IPS DF 4.7 (cell line): ENCODE data around the gene SCP2.

ENCODE experiments used
- DNase-seq: peaks from one replicate; pipeline ENCODE4 v3.0.0-alpha.2; 2013; ENCODE audit warnings: low spot score; ENCODE audit errors: extremely low read depth

SCP2 gene, protein sequence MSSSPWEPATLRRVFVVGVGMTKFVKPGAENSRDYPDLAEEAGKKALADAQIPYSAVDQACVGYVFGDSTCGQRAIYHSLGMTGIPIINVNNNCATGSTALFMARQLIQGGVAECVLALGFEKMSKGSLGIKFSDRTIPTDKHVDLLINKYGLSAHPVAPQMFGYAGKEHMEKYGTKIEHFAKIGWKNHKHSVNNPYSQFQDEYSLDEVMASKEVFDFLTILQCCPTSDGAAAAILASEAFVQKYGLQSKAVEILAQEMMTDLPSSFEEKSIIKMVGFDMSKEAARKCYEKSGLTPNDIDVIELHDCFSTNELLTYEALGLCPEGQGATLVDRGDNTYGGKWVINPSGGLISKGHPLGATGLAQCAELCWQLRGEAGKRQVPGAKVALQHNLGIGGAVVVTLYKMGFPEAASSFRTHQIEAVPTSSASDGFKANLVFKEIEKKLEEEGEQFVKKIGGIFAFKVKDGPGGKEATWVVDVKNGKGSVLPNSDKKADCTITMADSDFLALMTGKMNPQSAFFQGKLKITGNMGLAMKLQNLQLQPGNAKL

DNA sequence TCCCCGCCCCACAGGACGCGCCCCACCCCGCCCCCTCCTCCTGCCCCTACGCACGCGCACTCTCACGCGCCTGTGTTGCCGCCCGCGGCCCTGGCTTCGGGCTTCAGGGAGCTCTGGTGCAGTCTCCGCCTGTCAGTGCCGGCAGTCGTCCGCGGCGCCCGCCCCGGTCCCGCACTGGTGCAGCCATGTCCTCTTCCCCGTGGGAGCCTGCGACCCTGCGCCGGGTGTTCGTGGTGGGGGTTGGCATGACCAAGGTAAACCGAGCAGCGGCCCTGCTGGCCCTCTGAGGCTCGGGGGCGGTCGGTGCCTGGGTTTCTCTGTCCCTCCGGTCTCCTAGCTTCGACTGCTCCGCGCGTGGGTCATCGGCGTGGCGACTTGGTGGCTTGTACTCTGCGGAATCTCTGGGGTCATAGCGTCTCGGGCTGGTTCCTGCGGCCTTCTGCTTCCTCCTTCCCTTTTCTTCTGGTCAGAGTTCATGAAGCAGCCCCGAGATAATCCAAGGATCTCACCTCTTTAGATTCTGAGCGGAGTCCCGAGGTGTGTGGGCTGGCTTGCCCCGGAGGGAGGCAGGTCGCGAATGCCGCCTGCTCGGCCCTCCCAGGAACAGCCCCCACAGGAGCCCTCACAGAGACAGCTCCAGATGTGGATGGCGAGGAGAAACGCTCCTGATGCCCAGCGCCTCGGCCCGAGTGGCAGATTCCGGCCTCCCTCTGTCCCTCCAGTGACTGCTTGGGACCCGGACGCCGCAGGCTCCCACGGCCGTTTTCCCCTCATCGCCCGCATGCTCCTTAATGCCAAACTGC is at the start of gene SCP2:
TSS of gene SCP2 (plus strand) at position 65 of the 803 bp plus-strand sequence. CDS start at position 186, 121 bp downstream.
- no peak for DNase-seq

DNA sequence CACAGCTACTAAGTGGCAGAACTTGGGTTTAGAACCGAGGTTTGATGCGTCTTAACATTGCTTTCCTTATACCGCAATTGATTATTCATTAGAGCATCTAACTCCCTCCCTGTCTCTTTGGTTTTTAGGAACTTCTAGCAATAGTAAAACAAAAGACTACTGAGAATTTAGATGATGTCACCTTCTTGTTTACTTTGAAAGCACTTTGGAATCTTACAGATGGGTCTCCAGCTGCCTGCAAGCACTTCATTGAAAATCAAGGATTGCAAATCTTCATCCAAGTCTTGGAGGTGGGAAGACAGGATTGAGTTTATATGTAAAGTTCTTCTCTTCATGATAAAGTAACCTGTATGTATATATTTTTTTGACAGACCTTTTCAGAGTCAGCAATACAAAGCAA is 49.5 kb upstream of the SCP2 start:
- DNase-seq, result no peak

DNA sequence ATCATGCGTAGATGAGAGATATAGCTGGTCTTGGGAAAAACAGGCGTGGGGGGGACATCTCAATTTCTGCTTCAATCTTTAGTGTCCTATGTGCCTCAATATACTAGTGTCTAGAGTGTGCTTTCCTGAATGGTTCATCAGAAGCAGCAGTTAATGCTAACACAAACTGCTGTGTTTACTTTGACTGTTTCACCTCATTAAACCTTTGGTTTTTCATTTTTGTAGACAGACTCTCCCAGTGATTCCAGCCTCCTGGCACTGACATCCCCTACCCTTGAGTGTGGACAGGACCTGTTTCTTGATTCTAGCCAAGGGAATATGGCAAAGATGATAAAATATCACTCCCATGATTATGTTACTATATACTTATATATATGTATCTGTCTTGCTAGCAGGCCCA is 46.9 kb upstream of the SCP2 start:
- no peak for DNase-seq

DNA sequence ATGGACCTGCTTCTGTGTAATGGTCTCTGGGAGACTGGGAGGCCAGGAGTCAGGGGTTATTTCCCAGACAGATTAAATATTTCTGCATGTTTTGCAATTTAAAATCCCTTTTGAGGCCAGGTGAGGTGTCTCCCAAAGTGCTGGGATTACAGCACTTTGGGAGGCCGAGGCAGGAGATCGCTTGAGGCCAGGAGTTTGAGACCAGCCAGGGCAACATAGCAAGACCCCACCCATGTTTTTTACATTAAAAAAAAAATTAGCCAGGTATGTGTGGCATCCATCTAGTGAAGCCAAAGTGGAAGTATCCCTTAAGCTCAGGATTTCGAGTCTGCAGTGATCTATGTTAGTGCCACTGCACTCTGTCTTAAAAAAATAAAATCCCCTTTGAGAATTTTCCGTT is 39.6 kb upstream of the SCP2 start:
- no peak for DNase-seq

DNA sequence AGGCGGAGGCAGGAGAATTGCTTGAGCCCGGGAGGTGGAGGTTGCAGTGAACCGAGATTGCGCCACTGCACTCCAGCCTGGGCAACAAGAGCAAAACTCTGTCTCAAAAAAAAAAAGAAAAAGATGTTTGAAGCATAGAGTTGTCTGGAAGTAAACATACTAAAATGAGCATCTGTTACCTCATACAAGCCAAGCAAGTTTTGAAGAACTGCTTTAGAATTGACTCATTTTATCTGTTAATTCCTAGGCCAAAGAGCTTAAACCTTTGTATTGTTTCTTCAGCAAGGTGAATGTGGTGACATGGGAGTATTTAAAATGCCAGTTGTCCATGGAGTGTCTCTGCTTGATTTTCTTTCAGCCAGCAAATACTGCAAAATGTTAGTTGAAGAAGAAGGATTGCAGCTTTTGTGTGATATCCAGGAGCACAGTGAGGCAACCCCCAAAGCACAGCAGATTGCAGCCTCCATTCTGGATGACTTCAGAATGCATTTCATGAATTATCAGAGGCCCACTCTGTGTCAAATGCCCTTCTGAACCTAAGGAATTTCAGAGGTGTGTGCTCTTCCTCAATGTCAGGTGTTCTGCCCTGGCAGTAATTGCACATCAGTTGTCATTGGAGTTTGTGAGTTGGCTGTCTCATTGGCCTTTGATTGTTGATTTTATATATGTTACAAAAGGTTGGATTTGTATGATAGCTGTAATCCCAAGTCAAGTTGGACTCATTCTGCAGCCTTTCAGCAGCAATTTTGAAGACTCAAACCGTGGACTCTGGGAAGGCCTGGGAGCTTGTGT is 34.5 kb upstream of the SCP2 start:
- no peak for DNase-seq

DNA sequence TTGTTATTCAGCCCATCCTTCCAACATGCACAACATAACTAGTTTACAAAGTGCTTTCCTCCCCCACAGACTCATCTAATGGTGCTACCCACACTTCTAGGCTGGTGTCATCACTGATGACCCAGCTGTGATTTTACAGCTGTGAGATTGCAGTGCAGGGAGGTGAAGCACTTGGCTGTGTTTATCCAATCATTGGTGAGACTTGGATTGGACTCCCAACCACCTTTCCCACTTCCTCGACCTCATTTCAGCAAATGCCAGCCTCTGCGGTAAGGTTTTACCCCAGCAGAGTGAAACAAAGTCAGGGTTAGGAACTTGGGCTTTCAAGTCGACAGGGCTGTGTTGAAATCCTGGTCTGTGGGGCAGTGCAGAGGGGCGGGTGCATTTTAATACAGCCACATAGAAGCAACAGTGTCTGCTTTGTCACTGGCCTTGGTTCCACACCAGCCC is 27.6 kb upstream of the SCP2 start:
- DNase-seq, result no peak

DNA sequence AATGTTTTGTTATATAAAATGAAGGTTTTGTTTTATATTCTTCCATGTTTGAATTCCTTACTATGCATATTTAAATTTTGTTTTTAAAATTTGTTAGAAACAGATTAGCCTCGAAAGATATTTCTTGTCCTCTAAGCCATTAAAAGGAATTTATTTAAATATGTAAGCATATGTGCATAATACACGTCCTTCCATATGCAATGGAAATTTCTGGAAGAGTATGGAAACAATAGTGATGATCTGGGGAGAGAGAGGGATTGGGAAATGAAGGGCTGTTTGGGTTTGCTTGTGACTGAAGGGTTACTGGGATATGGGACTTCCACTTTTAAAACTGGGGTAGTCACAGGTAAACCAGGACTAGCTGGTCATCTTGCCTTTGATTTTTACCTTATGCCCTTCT is 26.7 kb upstream of the SCP2 start:
- DNase-seq, result no peak

DNA sequence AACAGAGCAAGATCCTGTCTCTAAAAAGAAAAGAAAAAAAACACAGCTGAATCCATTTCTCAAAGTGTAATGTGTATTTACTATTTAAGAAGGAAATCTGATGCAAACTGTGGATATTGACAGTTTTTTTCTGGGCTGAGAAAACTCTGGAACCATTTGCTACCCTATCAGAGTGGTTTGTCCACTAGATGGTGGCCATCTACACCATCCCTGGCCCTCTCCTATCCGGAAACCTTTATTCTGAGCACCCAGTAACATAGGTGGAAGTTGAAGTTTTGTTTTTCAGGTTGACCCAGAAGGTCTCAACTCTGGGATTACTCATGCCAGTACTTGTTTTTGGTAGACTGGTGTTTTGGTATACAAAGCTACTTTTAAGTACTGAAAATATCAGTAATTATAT is 25.7 kb upstream of the SCP2 start:
- no peak for DNase-seq

DNA sequence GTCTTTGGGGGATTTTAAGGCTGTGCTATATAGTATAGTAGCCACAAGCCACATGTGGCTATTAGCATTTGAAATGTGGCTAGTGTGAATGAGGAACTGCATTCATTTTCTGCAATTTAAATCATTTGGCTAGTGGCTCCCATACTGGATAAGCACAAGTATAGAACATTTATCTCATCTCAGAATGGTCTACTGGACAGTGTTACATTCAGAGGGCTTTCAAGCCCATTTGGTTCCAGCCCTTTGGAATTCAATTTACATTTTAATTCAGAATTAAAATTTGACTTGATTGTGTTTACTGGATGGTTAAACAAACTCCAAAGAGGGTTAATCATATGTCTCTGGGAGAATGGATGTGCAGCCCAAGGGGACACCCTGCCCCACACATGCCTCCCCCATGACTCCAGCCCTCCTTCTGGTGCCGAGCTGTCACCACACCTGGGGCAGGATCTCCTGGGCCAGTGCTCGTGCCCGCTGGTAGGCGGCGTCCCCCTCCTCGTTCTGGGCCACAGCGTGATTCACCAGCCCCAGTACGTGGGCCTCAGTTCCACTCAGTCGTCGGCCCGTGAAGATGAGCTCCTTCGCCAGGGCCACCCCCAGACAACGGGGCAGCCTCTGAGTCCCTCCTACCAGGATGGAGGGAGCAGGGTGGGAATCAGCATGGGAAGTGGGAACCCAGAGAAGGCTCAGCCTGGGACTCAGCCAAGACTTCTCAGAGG is 22.7 kb upstream of the SCP2 start:
- no peak for DNase-seq

DNA sequence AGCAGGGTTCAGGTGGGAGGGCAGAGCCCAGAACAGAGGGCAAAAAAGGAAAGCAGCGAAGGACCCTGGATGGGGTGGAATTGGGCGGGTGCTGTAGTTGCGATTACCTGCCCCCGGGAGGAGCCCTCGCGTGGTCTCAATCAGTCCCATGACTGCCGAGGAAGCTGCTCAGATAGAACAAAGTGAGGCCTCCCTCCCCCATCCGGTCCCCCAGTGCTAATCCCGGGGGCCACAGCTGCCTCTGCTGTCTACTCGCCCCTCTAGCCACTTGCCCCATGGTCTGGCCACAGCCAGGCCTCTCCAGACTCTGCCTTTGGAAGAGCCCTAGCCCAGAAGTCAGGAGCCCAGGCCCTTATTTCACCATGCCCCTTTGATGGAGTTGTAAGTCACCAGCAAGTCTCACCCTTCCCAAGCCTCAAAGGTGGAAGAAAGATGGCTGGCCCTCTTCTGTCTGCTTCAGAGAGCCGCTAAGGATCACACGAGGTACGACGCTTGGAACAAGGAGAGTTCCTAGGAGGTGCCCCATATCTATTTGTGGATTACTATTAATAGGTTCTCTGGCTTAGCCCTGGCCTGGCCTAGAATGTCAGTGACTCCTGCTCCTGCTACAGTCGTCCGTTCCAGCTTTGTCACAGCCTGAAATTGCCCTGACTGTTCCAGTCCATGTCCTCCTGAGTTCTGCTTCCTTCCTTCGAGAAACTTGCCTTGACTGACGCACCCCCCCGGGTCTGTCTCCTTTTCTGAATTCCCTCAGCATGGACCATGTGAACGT is 22.0 kb upstream of the SCP2 start:
- DNase-seq, result no peak

DNA sequence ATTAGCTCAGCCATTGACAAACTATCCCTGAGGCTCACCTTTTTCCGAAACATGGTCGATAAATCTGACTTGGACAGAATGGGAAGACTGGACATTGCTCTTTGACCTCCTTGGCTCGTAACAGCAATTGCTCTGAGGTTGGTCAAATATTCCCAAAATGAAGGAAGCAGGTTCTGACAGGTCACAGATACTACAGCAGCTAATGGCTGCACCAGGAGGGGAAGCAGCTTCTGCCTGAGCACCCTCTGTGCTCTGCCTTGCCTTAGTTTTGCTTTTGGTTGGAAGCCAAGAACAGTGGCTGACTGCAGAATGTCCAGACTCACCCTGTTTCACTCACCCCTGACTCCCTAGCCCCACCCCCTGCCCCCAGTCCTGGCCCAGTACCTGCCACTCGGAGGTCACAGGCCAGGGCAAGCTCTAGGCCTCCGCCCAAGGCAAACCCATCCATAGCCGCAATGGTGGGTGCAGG is 20.9 kb upstream of the SCP2 start:
- DNase-seq, result no peak

DNA sequence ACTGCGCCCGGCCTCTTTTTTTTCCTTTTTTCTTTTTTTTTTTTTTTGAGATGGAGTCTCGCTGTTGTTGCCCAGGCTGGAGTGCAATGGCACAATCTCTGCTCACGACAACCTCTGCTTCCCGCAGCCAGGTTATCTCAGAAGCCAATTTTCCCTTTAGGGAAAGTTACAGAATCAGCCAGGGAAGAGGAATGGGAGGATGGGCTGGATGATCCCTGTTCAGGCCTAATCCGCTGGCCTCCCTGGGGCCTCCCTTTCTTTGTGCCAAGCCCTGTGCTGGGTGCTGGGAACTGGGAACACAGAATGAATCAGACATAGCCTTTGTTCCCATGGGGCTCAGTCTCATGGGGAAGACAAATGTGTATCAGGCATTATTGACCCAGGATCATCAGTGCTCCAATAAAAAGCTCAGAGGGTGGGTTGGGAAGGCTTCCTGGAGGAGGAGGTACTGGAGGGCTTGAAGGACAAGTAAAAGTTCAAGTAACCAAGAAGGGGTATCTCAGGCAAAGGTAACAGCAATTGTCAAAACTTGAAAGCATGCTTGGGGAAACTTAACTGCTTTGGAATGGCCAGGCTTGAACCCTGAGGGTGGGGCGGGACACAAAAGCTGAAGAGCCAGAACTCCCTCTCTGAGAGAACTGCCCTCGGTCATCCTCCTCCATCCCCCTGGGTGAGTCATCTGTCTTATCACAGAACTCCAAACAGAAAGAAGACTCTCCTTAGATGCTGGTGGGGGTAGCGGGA is 19.8 kb upstream of the SCP2 start:
- DNase-seq, result no peak

DNA sequence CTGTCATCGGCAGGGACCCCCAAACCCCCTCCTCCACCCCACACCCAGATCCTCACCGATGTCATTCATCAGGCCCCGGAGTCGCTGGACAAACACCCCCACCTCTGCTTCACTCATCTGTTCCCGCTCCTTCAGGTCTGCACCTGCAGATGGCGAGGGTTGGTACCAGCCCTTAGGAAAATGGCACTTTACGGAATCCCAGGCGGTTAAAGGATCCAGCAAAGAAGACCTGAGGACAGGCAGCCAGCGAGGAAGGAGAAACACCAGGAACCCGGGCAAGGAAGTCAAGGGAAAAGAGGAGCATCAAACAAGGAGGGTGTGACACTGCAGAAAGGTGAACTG is 19.3 kb upstream of the SCP2 start:
- DNase-seq, result no peak

DNA sequence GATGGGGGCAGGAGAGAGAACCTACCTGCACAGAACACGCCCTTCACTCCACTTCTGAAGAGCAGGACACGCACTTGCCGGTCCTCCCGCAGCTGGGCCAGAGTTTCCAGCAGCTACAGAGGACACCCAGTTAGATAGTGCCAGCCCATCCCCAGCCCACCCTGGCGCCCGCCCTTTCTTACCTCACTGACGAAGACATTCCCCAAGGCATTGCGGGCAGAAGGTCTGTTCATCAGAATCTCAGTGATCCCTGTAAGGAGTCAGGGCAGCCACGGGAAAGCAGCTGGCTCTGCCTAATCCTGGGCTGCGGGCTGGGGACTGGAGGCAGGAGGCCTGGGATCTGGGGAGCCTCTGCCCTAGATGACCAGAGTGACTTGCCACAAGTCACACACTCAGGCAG is 15.5 kb upstream of the SCP2 start:
- DNase-seq, result no peak

DNA sequence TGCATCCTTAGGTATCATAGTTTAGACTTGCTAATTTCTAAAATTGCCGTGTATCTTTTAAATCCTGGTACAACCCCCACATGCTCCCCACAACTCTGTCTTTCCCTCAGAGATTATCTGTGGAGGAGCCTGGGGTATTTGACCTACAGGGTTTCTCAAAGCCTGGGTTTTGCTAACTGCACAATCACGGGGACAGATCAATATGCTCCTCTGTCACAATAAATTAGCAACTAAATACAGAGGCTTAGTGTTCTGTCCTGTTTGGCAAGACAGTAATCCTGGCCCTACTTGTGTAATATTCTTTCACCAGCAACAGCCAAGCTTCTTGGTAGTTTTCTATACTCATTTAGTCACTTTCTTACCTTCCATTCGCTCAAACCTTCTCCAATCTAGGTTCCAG is 14.1 kb upstream of the SCP2 start:
- DNase-seq, result no peak

DNA sequence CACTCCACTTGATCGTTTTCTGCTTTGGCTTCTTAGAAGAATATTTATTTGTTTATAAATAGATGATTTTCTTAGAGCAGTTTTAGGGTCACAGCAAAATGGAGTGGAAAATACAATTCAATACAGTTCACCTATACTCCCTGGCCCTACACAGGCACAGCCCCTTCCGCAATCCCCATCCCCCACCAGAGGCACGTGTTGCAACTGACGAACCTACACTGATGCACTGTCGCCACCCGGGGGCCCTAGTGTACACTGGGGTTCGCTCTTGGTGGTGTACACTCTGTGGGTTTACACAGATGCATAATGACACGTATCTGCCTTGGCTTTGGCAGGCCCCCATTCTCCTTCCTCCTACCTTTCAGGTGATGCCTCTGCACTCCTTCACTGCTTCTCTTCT is 13.5 kb upstream of the SCP2 start:
- DNase-seq, result no peak

DNA sequence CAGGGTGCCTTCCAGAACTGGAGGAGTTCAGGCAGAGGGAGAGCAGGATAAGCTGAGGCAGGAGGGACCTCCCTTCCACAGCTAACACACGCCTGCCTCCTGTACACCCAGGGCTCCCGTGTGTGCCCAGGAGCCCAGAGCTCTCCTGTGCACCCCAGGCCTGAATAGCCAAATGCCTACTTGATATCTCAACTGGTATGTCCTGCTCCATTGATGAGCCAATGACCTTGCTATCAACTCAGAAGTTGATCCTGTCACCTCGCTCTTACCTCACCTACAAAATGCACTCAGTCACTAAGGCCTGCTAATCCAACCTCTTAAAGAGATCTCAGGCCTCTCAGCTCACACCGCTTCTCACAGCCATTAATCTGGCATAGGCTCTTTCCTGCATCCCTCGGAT is 12.6 kb upstream of the SCP2 start:
- DNase-seq, result no peak

DNA sequence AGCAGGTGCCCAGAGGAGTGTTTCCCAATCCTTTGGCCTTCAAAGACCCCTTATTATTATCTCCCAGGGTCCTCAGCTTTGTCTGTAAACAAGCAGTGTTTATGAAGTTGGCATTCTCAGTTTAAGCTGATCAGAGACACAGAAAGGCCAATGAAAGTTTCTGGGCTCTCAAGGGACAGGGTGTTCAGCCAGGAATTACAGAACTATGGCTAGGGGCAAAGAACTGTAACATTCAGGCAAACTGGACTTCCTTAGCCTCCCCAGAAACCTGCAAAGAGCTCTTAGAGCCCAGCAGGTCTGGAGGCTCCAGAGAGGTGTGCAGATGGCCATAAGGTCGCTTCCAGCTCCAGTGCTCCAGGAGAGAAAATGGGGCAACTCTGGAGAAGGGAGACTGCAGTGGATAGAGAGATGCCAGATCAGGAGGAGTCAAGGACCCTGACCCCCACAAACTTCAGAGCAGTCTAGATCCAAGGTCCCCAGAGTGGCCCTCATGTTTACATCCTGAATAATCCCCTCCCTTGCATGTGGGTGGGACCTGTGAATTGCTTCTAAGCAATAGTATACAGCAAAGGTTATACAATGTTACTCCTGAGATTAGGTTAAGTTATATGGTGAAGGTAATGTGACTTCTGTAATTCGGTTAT is 11.7 kb upstream of the SCP2 start:
- DNase-seq, result no peak

DNA sequence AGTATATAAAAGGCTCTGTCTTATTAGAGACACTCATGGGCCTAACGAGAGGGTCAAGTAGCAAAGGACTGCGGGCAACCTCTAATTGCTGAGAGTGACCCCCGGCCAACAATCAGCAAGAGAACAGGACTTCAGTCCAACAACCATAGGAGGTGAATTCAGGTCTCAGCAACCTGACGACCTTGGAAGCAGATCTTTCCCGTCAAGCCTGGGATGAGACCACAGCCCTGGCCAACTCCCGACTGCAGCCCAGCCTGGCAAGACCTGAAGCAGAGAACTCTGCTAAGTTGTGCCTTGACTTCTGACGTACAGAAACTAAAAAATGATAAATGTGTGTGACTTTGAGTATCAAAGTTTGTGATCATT is 11.2 kb upstream of the SCP2 start:
- no peak for DNase-seq
